ENCODE results near the gene ALOX5.

DNA sequence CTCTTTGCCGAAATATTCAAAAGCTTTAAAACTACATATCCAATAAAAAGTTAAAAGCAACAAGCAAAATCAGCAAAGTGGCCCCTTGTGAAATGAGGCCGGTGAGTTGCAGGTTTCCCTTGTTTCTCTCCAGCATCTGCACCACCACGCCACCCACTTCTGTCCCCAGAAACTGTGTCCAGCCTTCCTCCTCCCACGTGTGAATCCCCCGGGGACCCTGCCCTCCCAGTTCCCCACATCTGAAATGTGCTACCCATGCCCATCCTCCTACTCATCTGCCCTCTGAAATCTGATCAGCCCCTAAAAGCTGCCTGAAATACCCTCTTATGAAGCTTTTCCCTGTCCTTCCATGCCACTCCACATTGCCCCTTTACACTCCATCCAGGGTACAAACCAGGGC, 3.8 kb downstream of the ALOX5 start:
- no peak for TF ChIP-seq EZH2 (IDR thresholded peaks at IDR 0.05; ENCODE audit: low read depth, unreplicated experiment)
- TF ChIP-seq, protein P1, sequence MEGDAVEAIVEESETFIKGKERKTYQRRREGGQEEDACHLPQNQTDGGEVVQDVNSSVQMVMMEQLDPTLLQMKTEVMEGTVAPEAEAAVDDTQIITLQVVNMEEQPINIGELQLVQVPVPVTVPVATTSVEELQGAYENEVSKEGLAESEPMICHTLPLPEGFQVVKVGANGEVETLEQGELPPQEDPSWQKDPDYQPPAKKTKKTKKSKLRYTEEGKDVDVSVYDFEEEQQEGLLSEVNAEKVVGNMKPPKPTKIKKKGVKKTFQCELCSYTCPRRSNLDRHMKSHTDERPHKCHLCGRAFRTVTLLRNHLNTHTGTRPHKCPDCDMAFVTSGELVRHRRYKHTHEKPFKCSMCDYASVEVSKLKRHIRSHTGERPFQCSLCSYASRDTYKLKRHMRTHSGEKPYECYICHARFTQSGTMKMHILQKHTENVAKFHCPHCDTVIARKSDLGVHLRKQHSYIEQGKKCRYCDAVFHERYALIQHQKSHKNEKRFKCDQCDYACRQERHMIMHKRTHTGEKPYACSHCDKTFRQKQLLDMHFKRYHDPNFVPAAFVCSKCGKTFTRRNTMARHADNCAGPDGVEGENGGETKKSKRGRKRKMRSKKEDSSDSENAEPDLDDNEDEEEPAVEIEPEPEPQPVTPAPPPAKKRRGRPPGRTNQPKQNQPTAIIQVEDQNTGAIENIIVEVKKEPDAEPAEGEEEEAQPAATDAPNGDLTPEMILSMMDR (conservative IDR thresholded peaks at IDR 0.05; ENCODE audit: low read depth in 2 of 2), result no peak
- TF ChIP-seq EZH2phosphoT487 (IDR thresholded peaks at IDR 0.05; ENCODE audit: unreplicated experiment), result no peak
- TF ChIP-seq POLR2AphosphoS5 (IDR thresholded peaks at IDR 0.05; ENCODE audit: low read depth), result no peak
- TF ChIP-seq JUNB (IDR thresholded peaks at IDR 0.05; ENCODE audit: unreplicated experiment), result no peak
- TF ChIP-seq, protein P2, sequence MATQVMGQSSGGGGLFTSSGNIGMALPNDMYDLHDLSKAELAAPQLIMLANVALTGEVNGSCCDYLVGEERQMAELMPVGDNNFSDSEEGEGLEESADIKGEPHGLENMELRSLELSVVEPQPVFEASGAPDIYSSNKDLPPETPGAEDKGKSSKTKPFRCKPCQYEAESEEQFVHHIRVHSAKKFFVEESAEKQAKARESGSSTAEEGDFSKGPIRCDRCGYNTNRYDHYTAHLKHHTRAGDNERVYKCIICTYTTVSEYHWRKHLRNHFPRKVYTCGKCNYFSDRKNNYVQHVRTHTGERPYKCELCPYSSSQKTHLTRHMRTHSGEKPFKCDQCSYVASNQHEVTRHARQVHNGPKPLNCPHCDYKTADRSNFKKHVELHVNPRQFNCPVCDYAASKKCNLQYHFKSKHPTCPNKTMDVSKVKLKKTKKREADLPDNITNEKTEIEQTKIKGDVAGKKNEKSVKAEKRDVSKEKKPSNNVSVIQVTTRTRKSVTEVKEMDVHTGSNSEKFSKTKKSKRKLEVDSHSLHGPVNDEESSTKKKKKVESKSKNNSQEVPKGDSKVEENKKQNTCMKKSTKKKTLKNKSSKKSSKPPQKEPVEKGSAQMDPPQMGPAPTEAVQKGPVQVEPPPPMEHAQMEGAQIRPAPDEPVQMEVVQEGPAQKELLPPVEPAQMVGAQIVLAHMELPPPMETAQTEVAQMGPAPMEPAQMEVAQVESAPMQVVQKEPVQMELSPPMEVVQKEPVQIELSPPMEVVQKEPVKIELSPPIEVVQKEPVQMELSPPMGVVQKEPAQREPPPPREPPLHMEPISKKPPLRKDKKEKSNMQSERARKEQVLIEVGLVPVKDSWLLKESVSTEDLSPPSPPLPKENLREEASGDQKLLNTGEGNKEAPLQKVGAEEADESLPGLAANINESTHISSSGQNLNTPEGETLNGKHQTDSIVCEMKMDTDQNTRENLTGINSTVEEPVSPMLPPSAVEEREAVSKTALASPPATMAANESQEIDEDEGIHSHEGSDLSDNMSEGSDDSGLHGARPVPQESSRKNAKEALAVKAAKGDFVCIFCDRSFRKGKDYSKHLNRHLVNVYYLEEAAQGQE (IDR thresholded peaks at IDR 0.05; ENCODE audit: unreplicated experiment), result no peak
- TF ChIP-seq CREB1 (CRISPR knock-in tag; IDR thresholded peaks at IDR 0.05; ENCODE audit: low read depth), result no peak
- TF ChIP-seq, protein P3, sequence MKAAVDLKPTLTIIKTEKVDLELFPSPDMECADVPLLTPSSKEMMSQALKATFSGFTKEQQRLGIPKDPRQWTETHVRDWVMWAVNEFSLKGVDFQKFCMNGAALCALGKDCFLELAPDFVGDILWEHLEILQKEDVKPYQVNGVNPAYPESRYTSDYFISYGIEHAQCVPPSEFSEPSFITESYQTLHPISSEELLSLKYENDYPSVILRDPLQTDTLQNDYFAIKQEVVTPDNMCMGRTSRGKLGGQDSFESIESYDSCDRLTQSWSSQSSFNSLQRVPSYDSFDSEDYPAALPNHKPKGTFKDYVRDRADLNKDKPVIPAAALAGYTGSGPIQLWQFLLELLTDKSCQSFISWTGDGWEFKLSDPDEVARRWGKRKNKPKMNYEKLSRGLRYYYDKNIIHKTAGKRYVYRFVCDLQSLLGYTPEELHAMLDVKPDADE (IDR thresholded peaks at IDR 0.05), result no peak
- TF ChIP-seq STAT1 (IDR thresholded peaks at IDR 0.05; ENCODE audit: unreplicated experiment), result no peak
- no peak for TF ChIP-seq NANOG (IDR thresholded peaks at IDR 0.05; ENCODE audit: borderline replicate concordance)
- no peak for TF ChIP-seq ZNF331 (CRISPR knock-in tag; IDR thresholded peaks at IDR 0.05; ENCODE audit: low read depth)
- no peak for TF ChIP-seq ZNF114 (CRISPR knock-in tag; IDR thresholded peaks at IDR 0.05)

Data from GM23338 (cell line).